H1 (cell line): Measurements from ENCODE around the gene NLK. TPM values are rescaled to one million over a fixed set of nuclear protein-coding genes. Genes with fewer than 3 reads are reported as not detected.

Experiments
- CTCF ChIA-PET: fragments of 300-600 bp; sonication (Branson Sonifier 250); formaldehyde crosslinking; loops from one replicate; lab custom pipeline; 2021; ENCODE audit not compliant: partially characterized antibody; lab: Charles Lee
- POLR2A ChIA-PET: fragments of 300-600 bp; sonication (Branson Sonifier 250); formaldehyde crosslinking; loops from one replicate; lab custom pipeline; 2021; ENCODE audit warnings: inconsistent platforms; ENCODE audit not compliant: partially characterized antibody; lab: Charles Lee
- DNase-seq, 2 experiments: peaks; one replicate each; pipeline versions ENCODE4 v3.0.0 to v3.0.0-alpha.2; 2010 to 2022; ENCODE audit warnings: low spot score in 2 of 2, low read depth in 1 of 2, mixed read lengths in 1 of 2
- FAIRE-seq: peaks from 2 replicates; lab custom pipeline; 2011; peaks lifted over from hg19 to GRCh38; lab: Jason Lieb, UNC
- H2AFZ ChIP-seq: 2 replicates; pipeline ENCODE4 v1.8.1; 2012; ENCODE audit warnings: low read length, inconsistent platforms
- H2AK5ac ChIP-seq: 2 replicates; pipeline ENCODE4 v1.6.1; 2013; ENCODE audit warnings: low read depth, low read length
- H2BK120ac ChIP-seq: replicated peaks from 2 replicates; pipeline ENCODE3; 2013; ENCODE audit warnings: low read depth, low read length, inconsistent platforms
- H2BK12ac ChIP-seq: 2 replicates; pipeline ENCODE4 v1.6.1; 2013; ENCODE audit warnings: low read depth, low read length
- H2BK15ac ChIP-seq: 2 replicates; pipeline ENCODE4 v1.6.1; 2013; ENCODE audit warnings: low read length
- H2BK20ac ChIP-seq: 2 replicates; pipeline ENCODE4 v1.6.1; 2013; ENCODE audit warnings: low read length
- H2BK5ac ChIP-seq: 2 replicates; pipeline ENCODE4 v1.6.1; 2013; ENCODE audit warnings: low read depth, low read length
- H3K14ac ChIP-seq: 2 replicates; pipeline ENCODE4 v1.6.1; 2013; ENCODE audit warnings: inconsistent platforms; ENCODE audit not compliant: insufficient read length
- H3K18ac ChIP-seq: 2 replicates; pipeline ENCODE4 v1.6.1; 2013; ENCODE audit warnings: low read length; ENCODE audit errors: extremely low read depth
- H3K23ac ChIP-seq: 2 replicates; pipeline ENCODE4 v1.6.1; 2013; ENCODE audit warnings: inconsistent platforms; ENCODE audit not compliant: insufficient read length
- H3K23me2 ChIP-seq: 2 replicates; pipeline ENCODE4 v1.6.1; 2013; ENCODE audit warnings: low read depth, low read length
- H3K27ac ChIP-seq: 2 replicates; pipeline ENCODE4 v1.6.1; 2011; ENCODE audit warnings: low read depth, low read length, inconsistent platforms
- H3K27me3 ChIP-seq, 4 experiments: replicated peaks in 1 of 4; 1 replicate in 1 of 4; 2 replicates in 3 of 4; pipeline versions ENCODE4 v1.6.1 to v1.8.1; 2011 to 2013; ENCODE audit warnings: low read length in 3 of 4, mild to moderate bottlenecking in 3 of 4, inconsistent platforms in 2 of 4, mixed read lengths in 2 of 4, moderate library complexity in 1 of 4; ENCODE audit not compliant: control insufficient read depth in 3 of 4, insufficient read depth in 3 of 4; ENCODE audit errors: extremely low read depth in 1 of 4
- H3K36me3 ChIP-seq, 4 experiments: 2 replicates each; pipeline versions ENCODE4 v1.6.1 to v1.8.1; 2011 to 2013; ENCODE audit warnings: mild to moderate bottlenecking in 4 of 4, low read length in 3 of 4, moderate library complexity in 2 of 4, control low read depth in 1 of 4, inconsistent platforms in 1 of 4; ENCODE audit not compliant: insufficient read depth in 4 of 4, control insufficient read depth in 2 of 4
- H3K4ac ChIP-seq: replicated peaks from 2 replicates; pipeline ENCODE3; 2013; ENCODE audit warnings: low read length, low read depth, mixed read lengths, inconsistent platforms; ENCODE audit not compliant: insufficient read length
- H3K4me1 ChIP-seq, 4 experiments: replicated peaks in 1 of 4; 1 replicate in 1 of 4; 2 replicates in 3 of 4; pipeline versions ENCODE4 v1.6.1 to v1.8.1; 2011 to 2013; ENCODE audit warnings: low read length in 3 of 4, inconsistent platforms in 2 of 4, mixed read lengths in 1 of 4; ENCODE audit not compliant: insufficient read depth in 4 of 4, control insufficient read depth in 3 of 4
- H3K4me2 ChIP-seq, 2 experiments: 2 replicates each; pipeline versions ENCODE4 v1.6.1 to v1.8.1; 2011 to 2013; ENCODE audit warnings: low read depth in 2 of 2, low read length in 2 of 2, control low read depth in 1 of 2, inconsistent platforms in 1 of 2, mild to moderate bottlenecking in 1 of 2; ENCODE audit not compliant: insufficient read depth in 1 of 2
- H3K4me3 ChIP-seq, 4 experiments: fragments of 200-600, 300-600 bp in 1 of 4; sonication (generic), shearing (Covaris generic), sonication (Bioruptor Twin) in 1 of 4; 2 replicates each; pipeline versions ENCODE4 v1.5.1 to v1.8.1; 2011 to 2016; ENCODE audit warnings: low read length in 4 of 4, low read depth in 3 of 4, control low read depth in 2 of 4, inconsistent platforms in 2 of 4, mild to moderate bottlenecking in 2 of 4, mixed read lengths in 1 of 4, moderate library complexity in 1 of 4; ENCODE audit not compliant: insufficient read depth in 2 of 4; ENCODE audit errors: extremely low read depth in 1 of 4
- H3K56ac ChIP-seq: replicated peaks from 2 replicates; pipeline ENCODE3; 2013; ENCODE audit warnings: low read depth, mild to moderate bottlenecking, mixed read lengths, low read length, inconsistent platforms; ENCODE audit not compliant: insufficient read length
- H3K79me1 ChIP-seq: 2 replicates; pipeline ENCODE4 v1.6.1; 2013; ENCODE audit warnings: low read depth, low read length, control low read depth
- H3K79me2 ChIP-seq, 2 experiments: 2 replicates each; pipeline versions ENCODE4 v1.6.1 to v1.8.1; 2012 to 2013; ENCODE audit warnings: low read length in 2 of 2, mild to moderate bottlenecking in 2 of 2, inconsistent platforms in 1 of 2; ENCODE audit not compliant: insufficient read depth in 2 of 2, control insufficient read depth in 1 of 2
- H3K9ac ChIP-seq, 4 experiments: replicated peaks in 1 of 4; 1 replicate in 1 of 4; 2 replicates in 3 of 4; pipeline versions ENCODE4 v1.6.1 to v1.8.1; 2011 to 2013; ENCODE audit warnings: low read depth in 3 of 4, low read length in 3 of 4, control low read depth in 2 of 4, mild to moderate bottlenecking in 2 of 4, moderate library complexity in 2 of 4, inconsistent platforms in 1 of 4; ENCODE audit errors: extremely low read depth in 1 of 4
- H3K9me3 ChIP-seq, 2 experiments: 2 replicates each; pipeline versions ENCODE4 v1.6.1 to v1.8.1; 2012 to 2013; ENCODE audit warnings: mild to moderate bottlenecking in 2 of 2, moderate library complexity in 2 of 2, control low read depth in 1 of 2, inconsistent platforms in 1 of 2, low read depth in 1 of 2, low read length in 1 of 2, mixed read lengths in 1 of 2; ENCODE audit not compliant: insufficient read depth in 2 of 2
- H4K20me1 ChIP-seq, 2 experiments: replicated peaks in 1 of 2; 2 replicates each; pipeline versions ENCODE3 to v1.8.1; 2011 to 2013; ENCODE audit warnings: inconsistent platforms in 2 of 2, low read length in 2 of 2, mild to moderate bottlenecking in 1 of 2; ENCODE audit not compliant: insufficient read depth in 2 of 2, control insufficient read depth in 1 of 2
- H4K5ac ChIP-seq: 2 replicates; pipeline ENCODE4 v1.6.1; 2013; ENCODE audit warnings: low read length, low read depth, mixed read lengths, inconsistent platforms; ENCODE audit not compliant: insufficient read length
- H4K8ac ChIP-seq: 2 replicates; pipeline ENCODE4 v1.8.0; 2013; ENCODE audit warnings: mild to moderate bottlenecking, moderate library complexity, low read length, inconsistent platforms; ENCODE audit not compliant: insufficient read depth; ENCODE audit errors: extremely low read depth
- H4K91ac ChIP-seq: replicated peaks from 2 replicates; pipeline ENCODE3; 2013; ENCODE audit warnings: low read length, mixed read lengths, inconsistent platforms; ENCODE audit not compliant: insufficient read length
- ASH2L ChIP-seq: fragments of 200-600, 300-600 bp; sonication (generic); IDR thresholded peaks from one replicate; pipeline ENCODE4 v1.7.1; 2017; ENCODE audit warnings: low read length
- BCL11A ChIP-seq, 2 experiments: IDR thresholded peaks; one replicate each; pipeline ENCODE4 v1.6.1; 2011; ENCODE audit warnings: low read depth in 2 of 2, low read length in 2 of 2, mild to moderate bottlenecking in 2 of 2
- CBX8 ChIP-seq: fragments of 300-800, 300-1000 bp; sonication (generic); IDR thresholded peaks from 2 replicates; pipeline ENCODE4 v1.7.1; 2016; ENCODE audit warnings: low read depth, low read length, borderline replicate concordance
- EZH2 ChIP-seq: fragments of 200-600 bp; sonication (generic); IDR thresholded peaks from 2 replicates; pipeline ENCODE4 v1.7.1; 2012; ENCODE audit warnings: low read depth, mild to moderate bottlenecking, moderate library complexity, low read length, inconsistent platforms; ENCODE audit not compliant: severe bottlenecking
- HDAC6 ChIP-seq: IDR thresholded peaks from one replicate; pipeline ENCODE4 v1.7.1; 2012; ENCODE audit warnings: low read depth, mild to moderate bottlenecking, inconsistent platforms, low read length, moderate library complexity
- JUN ChIP-seq: IDR thresholded peaks from 2 replicates; pipeline ENCODE4 v1.6.1; 2011; ENCODE audit warnings: low read depth, mild to moderate bottlenecking, improper control_type of control experiment, low read length
- NRF1 ChIP-seq: IDR thresholded peaks from 2 replicates; pipeline ENCODE4 v1.6.1; 2011; ENCODE audit warnings: mild to moderate bottlenecking, low read depth, low read length, improper control_type of control experiment
- POLR2A ChIP-seq, 2 experiments: IDR thresholded peaks; 1 replicate in 1 of 2; 2 replicates in 1 of 2; pipeline ENCODE4 v1.6.1; 2011; ENCODE audit warnings: low read depth in 2 of 2, low read length in 2 of 2, mild to moderate bottlenecking in 2 of 2; ENCODE audit errors: control extremely low read depth in 1 of 2
- RAD21 ChIP-seq, 2 experiments: IDR thresholded peaks in 1 of 2; conservative IDR thresholded peaks in 1 of 2; 2 replicates each; pipeline ENCODE4 v1.6.1; 2011; ENCODE audit warnings: low read depth in 2 of 2, low read length in 2 of 2, improper control_type of control experiment in 1 of 2, inconsistent platforms in 1 of 2, mild to moderate bottlenecking in 1 of 2, moderate library complexity in 1 of 2
- SIX5 ChIP-seq: IDR thresholded peaks from 2 replicates; pipeline ENCODE4 v1.6.1; 2011; ENCODE audit warnings: mild to moderate bottlenecking, low read depth, low read length
- SP1 ChIP-seq: IDR thresholded peaks from 2 replicates; pipeline ENCODE4 v1.6.1; 2011; ENCODE audit warnings: low read depth, low read length
- ZNF274 ChIP-seq: IDR thresholded peaks from 2 replicates; pipeline ENCODE4 v1.7.0; 2012; ENCODE audit warnings: low read length, borderline replicate concordance; ENCODE audit errors: extremely low read depth
- WGBS, 2 experiments: shearing (Covaris generic) in 1 of 2; methylation state at CpG; one replicate each; pipeline versions ENCODE4 v1.1.6 to v1.1.7; 2013 to 2015; ENCODE audit warnings: low lambda C conversion rate in 2 of 2, mixed read lengths in 2 of 2, inconsistent platforms in 1 of 2, low coverage in 1 of 2, missing lambda C conversion rate in 1 of 2; ENCODE audit not compliant: insufficient replicate concordance in 2 of 2, insufficient coverage in 1 of 2, insufficient read length in 1 of 2; ENCODE audit errors: extremely low coverage in 1 of 2, missing lambda C conversion rate in 1 of 2; 5-methylcytosine and 5-hydroxymethylcytosine counted together
- polyA plus RNA-seq, 7 experiments: library from polyadenylated mRNA; depleted of rRNA in 3 of 7; stranded (reverse) in 5 of 7; unstranded in 2 of 7; fragments of >200 nt in 5 of 7; fragments of 200-250 nt in 2 of 7; gene quantifications; 1 replicate in 5 of 7; 2 replicates in 1 of 7; 4 replicates in 1 of 7; pipeline versions ENCODE4 v1.2.1 to v1.2.3, GENCODE V29; 2011 to 2013; ENCODE audit warnings: missing spikeins in 2 of 7, mixed read lengths in 2 of 7
- total RNA-seq: library from RNA; stranded (reverse); fragmentation: NEBNext Ultra II Directional; extraction: Animal tissue kit (Norgen Biotek cat#: 25700); gene quantifications from 2 replicates; pipeline ENCODE4 v1.2.1, GENCODE V29; 2021

Gene NLK
- total and polyA plus RNA-seq, 2 of the 8 experiments (the other 6 are each of a cell fraction or from before 2014, with no cell fraction given), result 30.8 to 49.9 TPM

GRCh38 chr17:28045304-28045703 is 2.8 kb downstream of the NLK start:
- H3K27ac ChIP-seq, result no peak overlapping the region
- H2BK20ac ChIP-seq, result no peak overlapping the region
- peaks cover 7 to 9% of the 10 kb centered on the region in 2 experiments for H4K20me1 ChIP-seq
- no peak overlapping the region for H3K9ac ChIP-seq
- no peak overlapping the region for H2BK12ac ChIP-seq
- peak overlapping the region in 3 of 4 experiments; percentile 7 to 85 (median 11); a peak in 3 of 8 replicates for H3K4me3 ChIP-seq
- H3K79me2 ChIP-seq, result peaks cover 27 to 83% of the 10 kb centered on the region in 2 experiments
- H4K5ac ChIP-seq, result no peak overlapping the region
- H4K8ac ChIP-seq, result no peak overlapping the region
- no peak overlapping the region for H3K14ac ChIP-seq
- no peak for DNase-seq
- peaks cover 0 to 16% (median 7%) of the 10 kb centered on the region in 4 experiments; a peak in 5 of 7 replicates for H3K4me1 ChIP-seq
- no peak overlapping the region for H2AFZ ChIP-seq
- WGBS, 2 experiments, result 50% methylated on average over 3 of the region's 3 CpGs; no CpG with 5 or more reads in 1 of the 2 experiments
- H3K56ac ChIP-seq, result no peak overlapping the region
- no peak overlapping the region for H2AK5ac ChIP-seq
- POLR2A ChIA-PET, result no interaction called here
- CTCF ChIA-PET, result no interaction called here
- H2BK120ac ChIP-seq, result no peak overlapping the region
- no peaks in the 10 kb centered on the region for H3K9me3 ChIP-seq
- H3K4me2 ChIP-seq, result peak overlapping the region; percentile 64 to 88
- peaks cover 2% of the 10 kb centered on the region; the same call in 1 of the 2 replicates for H3K79me1 ChIP-seq
- H3K36me3 ChIP-seq, result peaks cover 0 to 15% (median 0%) of the 10 kb centered on the region in 4 experiments; a peak in 1 of 8 replicates
- no peak overlapping the region for H3K23ac ChIP-seq
- H4K91ac ChIP-seq, result no peak overlapping the region
- no peak overlapping the region for H3K4ac ChIP-seq
- H3K27me3 ChIP-seq, result no peaks in the 10 kb centered on the region
- H2BK15ac ChIP-seq, result no peak overlapping the region
- no peak overlapping the region for H3K18ac ChIP-seq
- TF ChIP-seq EZH2 (no peak), ZNF274 (no peak), ASH2L (no peak), JUN (no peak), HDAC6 (no peak), RAD21 (IDR thresholded peaks at IDR 0.05 in 1 of 2, conservative IDR thresholded peaks at IDR 0.05 in 1 of 2; ENCODE audit: low read depth in 2 of 2, low read length in 2 of 2) (no peak), NRF1 (no peak), BCL11A (IDR thresholded peaks at IDR 0.05; ENCODE audit: low read depth in 2 of 2, low read length in 2 of 2) (no peak), SIX5 (no peak), POLR2A (IDR thresholded peaks at IDR 0.05; ENCODE audit: control extremely low read depth in 1 of 2, low read depth in 2 of 2, low read length in 2 of 2) (no peak), SP1 (no peak), CBX8 (no peak)
- no peak for FAIRE-seq
- peak overlapping the region; percentile 61; the same call in 1 of the 2 replicates for H2BK5ac ChIP-seq
- peaks cover 7% of the 10 kb centered on the region; the same call in 1 of the 2 replicates for H3K23me2 ChIP-seq
